OCI-LY1 (cell line): Measurements from ENCODE around the gene KLF18.

Experiments
- H2AFZ ChIP-seq: fragments of 200-600 bp; sonication (generic), shearing (Covaris generic); 2 replicates; pipeline ENCODE4 v1.6.0; 2014; ENCODE audit warnings: antibody characterized with exemption, mild to moderate bottlenecking, low read length
- H3F3A ChIP-seq: fragments of 200-600 bp; sonication (generic), shearing (Covaris generic); 2 replicates; pipeline ENCODE4 v1.6.0; 2014; ENCODE audit warnings: mild to moderate bottlenecking, antibody characterized with exemption, low read length, moderate library complexity; ENCODE audit not compliant: insufficient read depth
- H3K27ac ChIP-seq: fragments of 200-600 bp; sonication (generic); 2 replicates; pipeline ENCODE4 v1.5.1; 2014; ENCODE audit warnings: low read length, mixed run types, mild to moderate bottlenecking, low read depth; ENCODE audit not compliant: poor library complexity, severe bottlenecking
- H3K27me3 ChIP-seq: fragments of 200-600 bp; sonication (generic); 2 replicates; pipeline ENCODE4 v1.6.0; 2014; ENCODE audit warnings: antibody characterized with exemption, mild to moderate bottlenecking, low read length, moderate library complexity; ENCODE audit not compliant: insufficient read depth
- H3K36me3 ChIP-seq: fragments of 200-600 bp; sonication (generic); 2 replicates; pipeline ENCODE4 v1.6.1; 2014; ENCODE audit warnings: mild to moderate bottlenecking, antibody characterized with exemption, low read length, moderate library complexity, mixed read lengths; ENCODE audit not compliant: insufficient read depth
- H3K4me1 ChIP-seq: fragments of 200-600 bp; sonication (generic); 2 replicates; pipeline ENCODE4 v1.5.1; 2014; ENCODE audit warnings: mild to moderate bottlenecking, low read length, moderate library complexity; ENCODE audit not compliant: insufficient read depth, severe bottlenecking
- H3K4me2 ChIP-seq: fragments of 200-600 bp; sonication (generic), shearing (Covaris generic); 2 replicates; pipeline ENCODE4 v1.6.1; 2014; ENCODE audit warnings: low read length
- H3K4me3 ChIP-seq: fragments of 200-600 bp; sonication (generic); 2 replicates; pipeline ENCODE4 v1.5.1; 2014; ENCODE audit warnings: low read length, low read depth, mild to moderate bottlenecking, mixed read lengths; ENCODE audit not compliant: poor library complexity, severe bottlenecking
- H3K79me2 ChIP-seq: fragments of 200-600 bp; shearing (Covaris generic); 2 replicates; pipeline ENCODE4 v1.6.1; 2016; ENCODE audit warnings: mixed run types, low read length, mixed read lengths; ENCODE audit not compliant: insufficient read depth
- H3K9ac ChIP-seq: fragments of 200-600 bp; sonication (generic), shearing (Covaris generic); 2 replicates; pipeline ENCODE4 v1.6.1; 2014; ENCODE audit warnings: mild to moderate bottlenecking, low read length, mixed read lengths
- H3K9me2 ChIP-seq: fragments of 200-600 bp; sonication (generic), shearing (Covaris generic); 2 replicates; pipeline ENCODE4 v1.6.1; 2014; ENCODE audit warnings: low read depth, mild to moderate bottlenecking, low read length, mixed read lengths
- H3K9me3 ChIP-seq: fragments of 200-600 bp; shearing (Covaris generic); 2 replicates; pipeline ENCODE4 v1.6.1; 2014; ENCODE audit warnings: low read length, mixed read lengths
- H4K20me1 ChIP-seq: fragments of 200-600 bp; sonication (generic), shearing (Covaris generic); 2 replicates; pipeline ENCODE4 v1.6.0; 2016; ENCODE audit warnings: mild to moderate bottlenecking, low read length; ENCODE audit not compliant: insufficient read depth
- CTCF ChIP-seq: fragments of 200-600 bp; sonication (generic), shearing (Covaris generic); IDR thresholded peaks from 2 replicates; pipeline ENCODE4 v1.5.1; 2017; ENCODE audit warnings: mild to moderate bottlenecking, antibody characterized with exemption, low read length, moderate library complexity, mixed read lengths
- EZH2 ChIP-seq: fragments of 200-600 bp; sonication (generic), shearing (Covaris generic); IDR thresholded peaks from 2 replicates; pipeline ENCODE4 v1.8.0; 2017; ENCODE audit warnings: borderline replicate concordance, mixed run types, mild to moderate bottlenecking, antibody characterized with exemption, low read length, moderate library complexity, mixed read lengths

KLF18 gene

DNA sequence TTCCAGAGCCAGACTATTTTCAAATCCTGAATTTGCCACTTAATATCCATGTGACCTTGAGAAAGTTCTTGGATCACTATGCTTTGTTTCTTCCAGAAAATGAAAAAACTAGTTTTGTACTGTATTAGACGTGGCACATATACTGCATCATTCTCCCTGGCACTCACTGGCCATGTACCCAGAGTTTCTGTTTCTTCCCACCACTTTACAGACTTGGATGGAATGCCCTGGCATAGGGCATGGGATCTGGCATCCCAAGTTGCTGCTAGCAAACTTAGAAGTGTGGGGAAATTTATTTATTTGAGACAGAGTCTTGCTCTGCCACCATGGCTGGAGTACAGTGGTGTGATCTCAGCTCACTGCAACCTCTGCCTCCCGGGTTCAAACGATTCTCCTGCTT, 10.0 kb downstream of the KLF18 start:
- no peaks in the 10 kb centered on the region for H3K9me3 ChIP-seq
- H3K27me3 ChIP-seq = no peaks in the 10 kb centered on the region
- no peaks in the 10 kb centered on the region for H3K9me2 ChIP-seq
- H3K4me1 ChIP-seq = no peaks in the 10 kb centered on the region
- H3K27ac ChIP-seq = no peak overlapping the region
- no peak overlapping the region for H3K4me2 ChIP-seq
- no peaks in the 10 kb centered on the region for H3F3A ChIP-seq
- no peak overlapping the region for H3K9ac ChIP-seq
- H2AFZ ChIP-seq = no peak overlapping the region
- no peak overlapping the region for H3K4me3 ChIP-seq
- no peaks in the 10 kb centered on the region for H3K36me3 ChIP-seq
- no peaks in the 10 kb centered on the region for H3K79me2 ChIP-seq
- no peaks in the 10 kb centered on the region for H4K20me1 ChIP-seq
- TF ChIP-seq EZH2 = no peak
- no peak for TF ChIP-seq CTCF

DNA sequence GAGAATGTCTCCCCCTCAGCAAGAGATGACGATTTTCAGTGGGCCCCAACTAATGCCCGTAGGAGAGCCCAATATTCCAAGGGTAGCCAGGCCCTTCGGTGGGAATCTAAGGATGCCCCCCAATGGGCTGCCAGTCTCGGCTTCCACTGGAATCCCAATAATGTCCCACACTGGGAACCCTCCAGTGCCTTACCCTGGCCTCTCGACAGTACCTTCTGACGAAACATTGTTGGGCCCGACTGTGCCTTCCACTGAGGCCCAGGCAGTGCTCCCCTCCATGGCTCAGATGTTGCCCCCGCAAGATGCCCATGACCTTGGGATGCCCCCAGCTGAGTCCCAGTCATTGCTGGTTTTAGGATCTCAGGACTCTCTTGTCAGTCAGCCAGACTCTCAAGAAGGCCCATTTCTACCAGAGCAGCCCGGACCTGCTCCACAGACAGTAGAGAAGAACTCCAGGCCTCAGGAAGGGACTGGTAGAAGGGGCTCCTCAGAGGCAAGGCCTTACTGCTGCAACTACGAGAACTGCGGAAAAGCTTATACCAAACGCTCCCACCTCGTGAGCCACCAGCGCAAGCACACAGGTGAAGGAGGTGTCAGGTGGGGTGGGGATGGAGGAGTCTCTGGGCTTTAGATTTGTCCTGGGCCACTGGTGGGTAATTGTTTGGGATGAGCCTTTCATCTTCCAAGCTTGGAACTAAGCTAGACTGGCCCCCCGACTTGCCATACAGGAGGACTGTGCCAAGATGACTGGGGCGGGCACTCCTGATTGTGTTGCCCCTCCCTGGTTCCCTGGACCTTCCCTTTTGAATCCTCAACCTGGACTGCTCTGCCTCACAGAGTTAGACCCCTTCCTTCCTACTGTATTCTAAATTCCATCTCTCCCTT, 11.6 kb downstream of the KLF18 start:
- Histone ChIP-seq H3K9ac (no peak overlapping the region), H3K9me2 (no peaks in the 10 kb centered on the region), H3K9me3 (no peaks in the 10 kb centered on the region), H3K36me3 (no peaks in the 10 kb centered on the region), H3K27ac (no peak overlapping the region), H3K4me2 (no peak overlapping the region), H3K27me3 (no peaks in the 10 kb centered on the region), H3K79me2 (no peaks in the 10 kb centered on the region), H3F3A (no peaks in the 10 kb centered on the region), H3K4me1 (no peaks in the 10 kb centered on the region), H3K4me3 (no peak overlapping the region), H2AFZ (no peak overlapping the region), H4K20me1 (no peaks in the 10 kb centered on the region)
- TF ChIP-seq CTCF (no peak), EZH2 (no peak)

DNA sequence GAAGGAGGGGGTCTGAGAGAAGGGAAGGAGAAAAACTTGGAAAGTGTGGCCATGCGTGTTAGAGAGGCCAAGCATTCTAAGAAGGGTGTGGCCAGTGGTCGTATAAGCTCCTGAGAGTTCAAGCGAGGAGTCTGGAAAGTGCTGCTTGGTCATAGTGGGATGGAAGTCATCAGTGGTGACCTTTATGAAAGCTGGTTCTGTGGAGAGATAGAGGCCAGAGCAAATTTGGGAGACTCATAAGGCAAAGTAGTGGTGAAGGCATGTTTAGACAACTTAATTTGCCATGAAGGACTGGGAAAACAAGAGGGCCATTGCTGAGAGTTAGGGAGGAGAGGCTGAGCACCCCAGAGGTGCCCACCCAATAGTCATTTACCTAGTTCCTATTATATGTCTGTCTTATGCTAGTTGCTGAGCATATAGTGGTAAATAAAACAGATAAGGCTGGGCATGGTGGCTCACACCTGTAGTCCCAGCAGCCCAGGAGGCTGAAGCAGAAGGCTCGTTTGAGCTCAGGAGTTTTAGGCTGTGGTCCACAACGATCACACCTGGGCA, 21.0 kb downstream of the KLF18 start:
- Histone ChIP-seq H3F3A (no peaks in the 10 kb centered on the region), H4K20me1 (no peaks in the 10 kb centered on the region), H3K9me2 (no peaks in the 10 kb centered on the region), H3K79me2 (no peaks in the 10 kb centered on the region), H3K27me3 (no peaks in the 10 kb centered on the region; the same call in 1 of the 2 replicates), H3K9me3 (no peaks in the 10 kb centered on the region), H2AFZ (no peak overlapping the region), H3K9ac (no peak overlapping the region), H3K27ac (no peak overlapping the region), H3K4me3 (no peak overlapping the region), H3K36me3 (no peaks in the 10 kb centered on the region), H3K4me1 (no peaks in the 10 kb centered on the region), H3K4me2 (no peak overlapping the region)
- no peak for TF ChIP-seq CTCF
- TF ChIP-seq EZH2 = no peak
